ENCODE results near the gene USP49. TPM values are rescaled to one million over a fixed set of nuclear protein-coding genes. Genes with fewer than 3 reads are reported as not detected.

Gene USP49
- total RNA-seq, 4 donors from 2014 or later = 2.3 to 7.9 (median 4.0) TPM

DNA sequence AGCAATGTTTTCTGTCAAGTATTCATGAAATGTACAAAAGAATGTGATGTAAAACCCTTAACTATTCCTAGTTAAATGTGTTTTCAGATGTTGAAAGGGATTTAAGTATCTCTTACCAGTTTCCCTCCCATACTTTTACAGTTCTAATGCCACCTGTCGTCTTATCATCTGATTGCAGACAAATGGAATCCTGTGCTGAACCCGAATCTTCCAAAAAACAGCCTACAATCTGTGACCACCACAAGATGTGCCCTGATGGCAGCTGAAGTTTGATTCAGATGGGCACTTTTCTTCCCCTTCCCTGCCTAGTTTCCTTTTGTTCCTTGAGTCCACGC, 105.8 kb downstream of the USP49 start:
- in situ Hi-C loops (cut with MboI; ENCODE audit: low pct_ligation_motif_present in 1 of 4, low pct_unique_long_range_greater_than_20kb in 1 of 4, low sequenced_read_pairs in 3 of 4) = loop anchor here in 2 of 4 donors (5.0 to 25.0 kb wide), 3 partner anchors 123 to 255 kb away; partner anchors contain the start of genes BYSL (in 1 of the 2) and MED20 (in 1 of the 2)
- Histone ChIP-seq H3K4me1 (peaks cover 7 to 18% (median 17%) of the 10 kb centered on the region in 4 donors), H3K36me3 (peaks cover 0 to 14% (median 5%) of the 10 kb centered on the region in 4 donors), H3K9me3 (no peaks in the 10 kb centered on the region), H3K4me3 (no peak overlapping the region), H3K27me3 (no peaks in the 10 kb centered on the region), H3K27ac (no peak overlapping the region)
- WGBS, 2 donors (ENCODE audit: low coverage in 1 of 2) = 84 to 89% methylated on average over 3 of the region's 3 CpGs
- DNase-seq = no peak
- intact Hi-C loops (cut with DNase I; ENCODE audit: low total_unique reads) = loop anchor here (5.0 kb wide), 1 partner anchor 133 kb away; the partner anchor contains the start of genes BYSL and MED20
- no peak for TF ChIP-seq POLR2A (IDR thresholded peaks at IDR 0.05)
- no peak for TF ChIP-seq EP300 (IDR thresholded peaks at IDR 0.05; ENCODE audit: low read depth)
- TF ChIP-seq POLR2AphosphoS5 (IDR thresholded peaks at IDR 0.05) = no peak
- TF ChIP-seq, protein P1, sequence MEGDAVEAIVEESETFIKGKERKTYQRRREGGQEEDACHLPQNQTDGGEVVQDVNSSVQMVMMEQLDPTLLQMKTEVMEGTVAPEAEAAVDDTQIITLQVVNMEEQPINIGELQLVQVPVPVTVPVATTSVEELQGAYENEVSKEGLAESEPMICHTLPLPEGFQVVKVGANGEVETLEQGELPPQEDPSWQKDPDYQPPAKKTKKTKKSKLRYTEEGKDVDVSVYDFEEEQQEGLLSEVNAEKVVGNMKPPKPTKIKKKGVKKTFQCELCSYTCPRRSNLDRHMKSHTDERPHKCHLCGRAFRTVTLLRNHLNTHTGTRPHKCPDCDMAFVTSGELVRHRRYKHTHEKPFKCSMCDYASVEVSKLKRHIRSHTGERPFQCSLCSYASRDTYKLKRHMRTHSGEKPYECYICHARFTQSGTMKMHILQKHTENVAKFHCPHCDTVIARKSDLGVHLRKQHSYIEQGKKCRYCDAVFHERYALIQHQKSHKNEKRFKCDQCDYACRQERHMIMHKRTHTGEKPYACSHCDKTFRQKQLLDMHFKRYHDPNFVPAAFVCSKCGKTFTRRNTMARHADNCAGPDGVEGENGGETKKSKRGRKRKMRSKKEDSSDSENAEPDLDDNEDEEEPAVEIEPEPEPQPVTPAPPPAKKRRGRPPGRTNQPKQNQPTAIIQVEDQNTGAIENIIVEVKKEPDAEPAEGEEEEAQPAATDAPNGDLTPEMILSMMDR (IDR thresholded peaks at IDR 0.05) = no peak

DNA sequence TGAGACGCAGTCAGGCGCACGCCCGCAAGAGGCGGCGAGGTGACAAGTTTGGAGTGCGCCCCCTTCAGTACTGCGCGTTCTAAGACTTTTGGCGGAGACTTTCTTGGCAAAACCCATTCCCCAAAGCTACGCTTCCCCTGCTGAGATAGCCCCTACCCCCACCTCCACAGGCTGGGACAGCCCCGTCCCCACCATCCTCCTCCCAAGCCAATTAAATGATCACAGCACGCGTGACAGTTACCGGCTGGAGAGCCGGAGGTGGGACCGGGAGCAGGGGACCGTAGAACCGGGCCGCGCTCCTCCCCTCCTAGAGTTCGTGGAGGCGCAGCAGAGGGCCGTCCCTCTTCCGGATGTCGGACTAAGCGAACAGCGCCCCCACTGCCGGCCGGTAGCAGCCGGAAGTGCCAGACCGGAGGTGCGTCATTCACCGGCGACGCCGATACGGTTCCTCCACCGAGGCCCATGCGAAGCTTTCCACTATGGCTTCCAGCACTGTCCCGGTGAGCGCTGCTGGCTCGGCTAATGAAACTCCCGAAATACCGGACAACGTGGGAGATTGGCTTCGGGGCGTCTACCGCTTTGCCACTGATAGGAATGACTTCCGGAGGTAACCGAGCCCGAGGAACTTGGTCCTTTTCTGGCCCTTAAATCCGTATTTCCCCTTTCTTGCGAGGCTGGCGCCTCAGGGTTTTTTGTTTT, 107.8 kb downstream of the USP49 start, which contains the start of gene TOMM6:
Gene TOMM6, plus strand, starts transcription at position 476 of the 699 bp plus-strand sequence. Its CDS starts 4 bp downstream, at position 480.
- Histone ChIP-seq H3K4me1 (peaks cover 7 to 18% (median 17%) of the 10 kb centered on the region in 4 donors), H3K27ac (peak within 1 kb of the TSS; percentile 93 to 96 (median 94)), H3K27me3 (no peaks in the 10 kb centered on the region), H3K9me3 (no peaks in the 10 kb centered on the region), H3K36me3 (peaks cover 0 to 14% (median 5%) of the 10 kb centered on the region in 4 donors), H3K4me3 (peak within 1 kb of the TSS; percentile 70 to 96 (median 90))
- DNase-seq = peak; percentile 97
- in situ Hi-C loops (cut with MboI; ENCODE audit: low pct_ligation_motif_present in 1 of 4, low pct_unique_long_range_greater_than_20kb in 1 of 4, low sequenced_read_pairs in 3 of 4) = loop anchor here in 2 of 4 donors (5.0 to 25.0 kb wide), 3 partner anchors 125 to 257 kb away; partner anchors contain the start of genes BYSL (in 1 of the 2) and MED20 (in 1 of the 2)
- TF ChIP-seq EP300 (IDR thresholded peaks at IDR 0.05; ENCODE audit: low read depth) (no peak), POLR2AphosphoS5 (IDR thresholded peaks at IDR 0.05) (peak; percentile 93 to 96 (median 94)), POLR2A (IDR thresholded peaks at IDR 0.05) (peak; percentile 90)
- TF ChIP-seq, protein P1 (IDR thresholded peaks at IDR 0.05) = peak; percentile 89 to 99 (median 95)
- 0% methylated on average over 52 of the region's 55 CpGs; no CpG with 5 or more reads in 1 of the 2 donors for WGBS, 2 donors (ENCODE audit: low coverage in 1 of 2)
- intact Hi-C loops (cut with DNase I; ENCODE audit: low total_unique reads) = loop anchor here (5.0 kb wide), 1 partner anchor 135 kb away; the partner anchor contains the start of genes BYSL and MED20

DNA sequence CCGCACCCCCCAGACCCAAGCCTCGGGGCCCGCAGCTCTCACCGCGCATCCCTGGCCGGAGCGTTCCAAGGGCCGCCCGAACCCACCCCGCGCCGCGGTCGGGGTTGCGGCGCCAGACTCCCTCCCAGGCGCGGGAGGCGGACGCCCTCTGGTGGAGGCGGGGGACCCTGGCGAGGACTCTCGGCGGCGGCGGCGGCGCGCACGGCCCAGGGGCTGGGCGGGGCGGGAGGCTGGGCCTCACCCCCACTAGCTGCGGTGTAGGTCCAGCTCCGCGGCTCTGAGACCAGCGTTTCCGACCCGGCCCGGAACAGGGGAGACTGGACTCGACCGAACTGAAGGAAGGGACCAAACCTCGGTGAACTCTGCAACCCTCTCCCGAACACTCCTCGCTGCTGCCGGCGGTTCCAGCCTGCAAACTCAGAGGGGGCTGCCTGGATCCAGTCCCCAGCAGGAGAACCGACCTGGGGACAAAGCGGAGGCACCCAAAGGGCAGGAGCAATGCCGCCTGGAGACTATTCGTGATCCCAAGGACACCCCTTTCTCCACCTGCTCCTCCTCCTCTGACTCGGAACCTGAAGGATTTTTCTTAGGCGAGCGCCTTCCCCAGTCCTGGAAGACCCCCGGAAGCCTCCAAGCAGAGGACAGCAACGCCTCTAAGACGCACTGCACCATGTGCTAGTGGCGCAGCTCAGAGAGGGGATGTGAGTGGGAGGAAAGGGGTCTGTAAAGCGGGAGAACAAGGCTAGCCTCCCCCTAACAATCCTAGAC, 108.5 kb downstream of the USP49 start:
- Histone ChIP-seq H3K4me1 (peaks cover 9 to 21% (median 18%) of the 10 kb centered on the region in 4 donors), H3K27me3 (no peaks in the 10 kb centered on the region), H3K9me3 (no peaks in the 10 kb centered on the region), H3K27ac (peak overlapping the region; percentile 93 to 96 (median 94)), H3K4me3 (peak overlapping the region; percentile 39 to 96 (median 80)), H3K36me3 (peaks cover 0 to 14% (median 5%) of the 10 kb centered on the region in 4 donors)
- intact Hi-C loops (cut with DNase I; ENCODE audit: low total_unique reads) = loop anchor here (5.0 kb wide), 1 partner anchor 136 kb away; the partner anchor contains the start of genes BYSL and MED20
- in situ Hi-C loops (cut with MboI; ENCODE audit: low pct_ligation_motif_present in 1 of 4, low pct_unique_long_range_greater_than_20kb in 1 of 4, low sequenced_read_pairs in 3 of 4) = loop anchor here in 2 of 4 donors (5.0 to 25.0 kb wide), 3 partner anchors 126 to 258 kb away; partner anchors contain the start of genes BYSL (in 1 of the 2) and MED20 (in 1 of the 2)
- TF ChIP-seq, protein P1 (IDR thresholded peaks at IDR 0.05) = peak in 4 of 5 experiments; percentile 74 to 92 (median 78)
- TF ChIP-seq POLR2AphosphoS5 (IDR thresholded peaks at IDR 0.05) (peak; percentile 14 to 64 (median 62)), EP300 (IDR thresholded peaks at IDR 0.05; ENCODE audit: low read depth) (no peak), POLR2A (IDR thresholded peaks at IDR 0.05) (peak; percentile 27)
- peak; percentile 93 for DNase-seq
- whole genome bisulfite sequencing, 2 donors (ENCODE audit: low coverage in 1 of 2) = 0% methylated on average over 34 of the region's 58 CpGs; no CpG with 5 or more reads in 1 of the 2 donors

Data from transverse colon (tissue), 4 donors.